HEK293 (cell line): ENCODE results near the gene ZNF385C.

ENCODE experiments used
- CTCF ChIA-PET: fragments of 350-600 bp; formaldehyde crosslinking; extraction: SDS; loops from one replicate; lab custom pipeline; 2021; ENCODE audit warnings: antibody characterized with exemption; lab: Yijun Ruan, JAX
- POLR2A ChIA-PET: fragments of 300-600 bp; formaldehyde crosslinking; extraction: SDS; loops from one replicate; lab custom pipeline; 2020; ENCODE audit warnings: antibody characterized with exemption, inconsistent platforms; lab: Yijun Ruan, JAX
- H3K27ac ChIP-seq: fragments of 200-500 bp; sonication (Bioruptor generic); 2 replicates; pipeline ENCODE4 v1.5.1; 2014; ENCODE audit warnings: low read depth, low read length, control low read depth, inconsistent platforms; ENCODE audit errors: extremely low read depth
- H3K36me3 ChIP-seq, 2 experiments: fragments of 200-500 bp in 1 of 2; sonication (Bioruptor generic) in 1 of 2; 1 replicate in 1 of 2; 2 replicates in 1 of 2; pipeline ENCODE4 v1.5.1; 2014 to 2017; ENCODE audit warnings: inconsistent platforms in 2 of 2, low read length in 2 of 2; ENCODE audit not compliant: control insufficient read depth in 2 of 2, insufficient read depth in 1 of 2
- H3K4me1 ChIP-seq: fragments of 200-500 bp; sonication (Bioruptor generic); 2 replicates; pipeline ENCODE4 v1.5.1; 2014; ENCODE audit warnings: mild to moderate bottlenecking, low read length, inconsistent platforms; ENCODE audit not compliant: control insufficient read depth, insufficient read depth
- H3K4me3 ChIP-seq: 2 replicates; pipeline ENCODE4 v1.5.1; 2011; ENCODE audit warnings: low read depth, mild to moderate bottlenecking, control low read depth, low read length, moderate library complexity
- H3K9me3 ChIP-seq: fragments of 200-500 bp; sonication (Bioruptor generic); 2 replicates; pipeline ENCODE4 v1.5.1; 2014; ENCODE audit warnings: low read depth, low read length, inconsistent platforms; ENCODE audit not compliant: control insufficient read depth, insufficient read depth
- GLI4 ChIP-seq: fragments of 450-650 bp; formaldehyde crosslinking; IDR thresholded peaks from 2 replicates; pipeline ENCODE4 v1.5.1; 2016; ENCODE audit warnings: missing biosample characterization, missing genetic modification characterization
- GLIS1 ChIP-seq: fragments of 450-650 bp; formaldehyde crosslinking; IDR thresholded peaks from 2 replicates; pipeline ENCODE4 v1.5.1; 2016; ENCODE audit warnings: missing biosample characterization, missing genetic modification characterization
- KLF1 ChIP-seq: fragments of 450-650 bp; formaldehyde crosslinking; IDR thresholded peaks from 2 replicates; pipeline ENCODE4 v1.5.1; 2016; ENCODE audit warnings: missing biosample characterization, missing genetic modification characterization
- PRDM1 ChIP-seq: fragments of 450-650 bp; formaldehyde crosslinking; IDR thresholded peaks from 2 replicates; pipeline ENCODE4; 2016; ENCODE audit warnings: missing biosample characterization, missing genetic modification characterization
- PRDM10 ChIP-seq: fragments of 450-650 bp; formaldehyde crosslinking; IDR thresholded peaks from 2 replicates; pipeline ENCODE4 v1.5.1; 2016; ENCODE audit warnings: missing biosample characterization, missing genetic modification characterization
- SCRT2 ChIP-seq: fragments of 450-650 bp; formaldehyde crosslinking; IDR thresholded peaks from 2 replicates; pipeline ENCODE4 v1.5.1; 2016; ENCODE audit warnings: missing biosample characterization, missing genetic modification characterization
- SP2 ChIP-seq: fragments of 450-650 bp; formaldehyde crosslinking; IDR thresholded peaks from 2 replicates; pipeline ENCODE4 v1.5.1; 2016; ENCODE audit warnings: missing biosample characterization, missing genetic modification characterization
- SP3 ChIP-seq: fragments of 450-650 bp; formaldehyde crosslinking; IDR thresholded peaks from 2 replicates; pipeline ENCODE4 v1.5.1; 2016; ENCODE audit warnings: missing biosample characterization, missing genetic modification characterization
- TCF7L2 ChIP-seq: IDR thresholded peaks from 2 replicates; pipeline ENCODE4 v1.6.1; 2011; ENCODE audit warnings: low read depth, mild to moderate bottlenecking, inconsistent platforms, low read length, moderate library complexity, borderline replicate concordance
- TSHZ1 ChIP-seq: fragments of 450-650 bp; formaldehyde crosslinking; IDR thresholded peaks from 2 replicates; pipeline ENCODE4 v1.5.1; 2016; ENCODE audit warnings: missing biosample characterization, missing genetic modification characterization, borderline replicate concordance
- ZBTB48 ChIP-seq: fragments of 450-650 bp; formaldehyde crosslinking; IDR thresholded peaks from 2 replicates; pipeline ENCODE4 v1.5.1; 2016; ENCODE audit warnings: missing biosample characterization, missing genetic modification characterization
- ZFP3 ChIP-seq: fragments of 450-650 bp; formaldehyde crosslinking; IDR thresholded peaks from 2 replicates; pipeline ENCODE4 v1.5.1; 2016; ENCODE audit warnings: low read depth, missing biosample characterization, missing genetic modification characterization
- ZNF138 ChIP-seq: fragments of 450-650 bp; formaldehyde crosslinking; IDR thresholded peaks from 2 replicates; pipeline ENCODE4 v1.5.1; 2016; ENCODE audit warnings: missing biosample characterization, missing genetic modification characterization, borderline replicate concordance
- ZNF148 ChIP-seq: fragments of 450-650 bp; formaldehyde crosslinking; IDR thresholded peaks from 2 replicates; pipeline ENCODE4 v1.5.0; 2017; ENCODE audit warnings: missing biosample characterization, missing genetic modification characterization, borderline replicate concordance
- ZNF184 ChIP-seq: fragments of 450-650 bp; IDR thresholded peaks from 2 replicates; pipeline ENCODE4 v1.5.1; 2018; ENCODE audit warnings: missing biosample characterization, mild to moderate bottlenecking, missing genetic modification characterization
- ZNF211 ChIP-seq: fragments of 450-650 bp; formaldehyde crosslinking; IDR thresholded peaks from 2 replicates; pipeline ENCODE4 v1.5.1; 2016; ENCODE audit warnings: low read depth, missing biosample characterization, missing genetic modification characterization
- ZNF24 ChIP-seq: fragments of 450-650 bp; formaldehyde crosslinking; IDR thresholded peaks from 2 replicates; pipeline ENCODE4 v1.5.1; 2016; ENCODE audit warnings: missing biosample characterization, missing genetic modification characterization
- ZNF341 ChIP-seq: fragments of 450-650 bp; formaldehyde crosslinking; IDR thresholded peaks from 2 replicates; pipeline ENCODE4; 2016; ENCODE audit warnings: low read depth, missing biosample characterization, missing genetic modification characterization
- ZNF514 ChIP-seq: fragments of 450-650 bp; formaldehyde crosslinking; IDR thresholded peaks from 2 replicates; pipeline ENCODE4 v1.5.1; 2016; ENCODE audit warnings: missing biosample characterization, missing genetic modification characterization
- ZNF600 ChIP-seq: fragments of 450-650 bp; formaldehyde crosslinking; IDR thresholded peaks from 2 replicates; pipeline ENCODE4 v1.5.1; 2016; ENCODE audit warnings: missing biosample characterization, missing genetic modification characterization
- ZNF692 ChIP-seq: fragments of 450-650 bp; formaldehyde crosslinking; IDR thresholded peaks from 2 replicates; pipeline ENCODE4 v1.5.1; 2016; ENCODE audit warnings: missing biosample characterization, missing genetic modification characterization
- ZNF76 ChIP-seq: fragments of 450-650 bp; formaldehyde crosslinking; IDR thresholded peaks from 2 replicates; pipeline ENCODE4; 2016; ENCODE audit warnings: low read depth, missing biosample characterization, missing genetic modification characterization, borderline replicate concordance
- ZNF785 ChIP-seq: fragments of 450-650 bp; formaldehyde crosslinking; IDR thresholded peaks from 2 replicates; pipeline ENCODE4 v1.5.1; 2016; ENCODE audit warnings: missing biosample characterization, missing genetic modification characterization
- ZNF791 ChIP-seq: fragments of 450-650 bp; formaldehyde crosslinking; IDR thresholded peaks from 2 replicates; pipeline ENCODE4 v1.5.1; 2016; ENCODE audit warnings: missing biosample characterization, missing genetic modification characterization

Gene ZNF385C

GRCh38 chr17:42111871-42112551, 13.7 kb upstream of the ZNF385C start:
- peaks cover 5 to 39% of the 10 kb centered on the region in 2 experiments; a peak in 2 of 3 replicates for H3K36me3 ChIP-seq
- ChIA-PET CTCF (interaction anchor here (0.6 to 17.1 kb wide), 6 partner anchors 10 to 152 kb away, joined by 3 to 260 read pairs (median 4); partner anchors contain the start of genes DNAJC7 and NKIRAS2), POLR2A (interaction anchor here (1.2 to 1.8 kb wide), 2 partner anchors 9 kb away, joined by 4 read pairs; partner anchors contain the start of gene KAT2A)
- H3K9me3 ChIP-seq = no peaks in the 10 kb centered on the region
- H3K4me1 ChIP-seq = peaks cover 4% of the 10 kb centered on the region; the same call in 1 of the 2 replicates
- H3K27ac ChIP-seq = no peak overlapping the region
- H3K4me3 ChIP-seq = no peak overlapping the region
- TF ChIP-seq SP3 (tag by site-specific recombination) = peak; percentile 51
- no peak for TF ChIP-seq PRDM1 (tag by site-specific recombination)
- peak; percentile 42; the same call in 1 of the 2 replicates for TF ChIP-seq PRDM10 (tag by site-specific recombination)
- TF ChIP-seq ZNF24 (tag by site-specific recombination) = no peak
- 0 out of 2 replicates have a peak, but pooled peaks have one; percentile 38 for TF ChIP-seq KLF1 (tag by site-specific recombination)
- no peak for TF ChIP-seq ZNF341
- TF ChIP-seq SP2 (tag by site-specific recombination) = peak; percentile 63
- no peak for TF ChIP-seq ZNF138 (tag by site-specific recombination)

- POLR2A ChIA-PET = interaction anchor here (1.2 to 1.8 kb wide), 2 partner anchors 8 to 10 kb away, joined by 4 read pairs; partner anchors contain the start of gene KAT2A
- Histone ChIP-seq H3K9me3 (no peaks in the 10 kb centered on the region), H3K4me3 (no peak overlapping the region), H3K4me1 (peaks cover 4% of the 10 kb centered on the region; the same call in 1 of the 2 replicates), H3K27ac (no peak overlapping the region), H3K36me3 (peaks cover 2 to 34% of the 10 kb centered on the region in 2 experiments; a peak in 2 of 3 replicates)
- CTCF ChIA-PET = interaction anchor here (0.9 to 17.1 kb wide), 4 partner anchors 10 to 90 kb away, joined by 4 to 260 read pairs (median 6); partner anchors contain the start of genes DNAJC7 and NKIRAS2
- TF ChIP-seq ZNF184 (tag by site-specific recombination) (no peak), GLI4 (tag by site-specific recombination) (no peak), SCRT2 (tag by site-specific recombination) (no peak), GLIS1 (tag by site-specific recombination) (no peak), ZNF211 (tag by site-specific recombination) (no peak), ZBTB48 (tag by site-specific recombination) (no peak), ZNF514 (tag by site-specific recombination) (no peak), ZNF148 (tag by site-specific recombination) (no peak), TSHZ1 (tag by site-specific recombination) (no peak), ZNF785 (no peak), TCF7L2 (no peak), ZNF791 (tag by site-specific recombination) (no peak), ZNF692 (no peak), ZNF76 (tag by site-specific recombination) (no peak), ZNF600 (tag by site-specific recombination) (no peak), ZFP3 (tag by site-specific recombination) (no peak)
Measured at GRCh38 chr17:42111265-42111636, 13.0 kb upstream of the ZNF385C start.
